H1 (cell line): ENCODE results near the gene ASTL. TPM values are rescaled to one million over a fixed set of nuclear protein-coding genes. Genes with fewer than 3 reads are reported as not detected.

Source experiments
- ATF2 ChIP-seq: IDR thresholded peaks from 2 replicates; pipeline ENCODE4 v1.6.1; 2012; ENCODE audit warnings: low read length, inconsistent platforms
- BCL11A ChIP-seq, 2 experiments: IDR thresholded peaks; one replicate each; pipeline ENCODE4 v1.6.1; 2011; ENCODE audit warnings: low read depth in 2 of 2, low read length in 2 of 2, mild to moderate bottlenecking in 2 of 2
- CEBPB ChIP-seq: IDR thresholded peaks from 2 replicates; pipeline ENCODE4 v1.6.1; 2012; ENCODE audit warnings: low read depth, low read length
- CHD7 ChIP-seq: fragments of 300-600 bp; sonication (generic); IDR thresholded peaks from 2 replicates; pipeline ENCODE4 v1.7.1; 2012; ENCODE audit warnings: low read length, moderate library complexity, mild to moderate bottlenecking, inconsistent platforms; ENCODE audit not compliant: insufficient replicate concordance
- HDAC2 ChIP-seq, 2 experiments: fragments of 300-600 bp in 1 of 2; sonication (generic) in 1 of 2; IDR thresholded peaks; 2 replicates each; pipeline ENCODE4 v1.6.1; 2011 to 2012; ENCODE audit warnings: low read depth in 2 of 2, low read length in 2 of 2, mild to moderate bottlenecking in 2 of 2, moderate library complexity in 2 of 2, borderline replicate concordance in 1 of 2, inconsistent platforms in 1 of 2
- JUN ChIP-seq: IDR thresholded peaks from 2 replicates; pipeline ENCODE4 v1.6.1; 2011; ENCODE audit warnings: low read depth, mild to moderate bottlenecking, improper control_type of control experiment, low read length
- KDM5A ChIP-seq: fragments of 200-600 bp; IDR thresholded peaks from 2 replicates; pipeline ENCODE4 v1.7.1; 2012; ENCODE audit warnings: mild to moderate bottlenecking, low read length, inconsistent platforms, mixed read lengths
- SP2 ChIP-seq: IDR thresholded peaks from 2 replicates; pipeline ENCODE4 v1.6.1; 2012; ENCODE audit warnings: mild to moderate bottlenecking, low read length, inconsistent platforms
- polyA plus RNA-seq, 7 experiments: library from polyadenylated mRNA; depleted of rRNA in 3 of 7; stranded (reverse) in 5 of 7; unstranded in 2 of 7; fragments of >200 nt in 5 of 7; fragments of 200-250 nt in 2 of 7; gene quantifications; 1 replicate in 5 of 7; 2 replicates in 1 of 7; 4 replicates in 1 of 7; pipeline versions ENCODE4 v1.2.1 to v1.2.3, GENCODE V29; 2011 to 2013; ENCODE audit warnings: missing spikeins in 2 of 7, mixed read lengths in 2 of 7
- total RNA-seq: library from RNA; stranded (reverse); fragmentation: NEBNext Ultra II Directional; extraction: Animal tissue kit (Norgen Biotek cat#: 25700); gene quantifications from 2 replicates; pipeline ENCODE4 v1.2.1, GENCODE V29; 2021

The ASTL gene
- total and polyA plus RNA-seq, 2 of the 8 experiments (the other 6 are each of a cell fraction or from before 2014, with no cell fraction given) = 0.60 to 1.4 TPM

- TF ChIP-seq CHD7 (no peak), SP2 (no peak), ATF2 (no peak), BCL11A (IDR thresholded peaks at IDR 0.05; ENCODE audit: low read depth in 2 of 2, low read length in 2 of 2) (no peak), HDAC2 (IDR thresholded peaks at IDR 0.05; ENCODE audit: borderline replicate concordance in 1 of 2, low read depth in 2 of 2, low read length in 2 of 2) (no peak), JUN (no peak), KDM5A (no peak), CEBPB (no peak)
- TF ChIP-seq, all 59 proteins: peak for 0
Measured at GRCh38 chr2:96111823-96112500, 26.3 kb downstream of the ASTL start (continued).
